ENCODE measurements around the gene PANX1.

Gene PANX1

GRCh38 chr11:94186342-94187203 lies 57.9 kb downstream of the PANX1 start:
- DNase-seq = no peak

GRCh38 chr11:94193288-94193687 lies 64.6 kb downstream of the PANX1 start:
- no peak for DNase-seq

- DNase-seq = no peak
Measured at GRCh38 chr11:94194712-94195111, 66.1 kb downstream of the PANX1 start.

GRCh38 chr11:94196363-94196762 lies 67.7 kb downstream of the PANX1 start:
- DNase-seq = no peak

- no peak for DNase-seq
Measured at GRCh38 chr11:94198718-94199117, 70.1 kb downstream of the PANX1 start.

- DNase-seq = no peak
Measured at GRCh38 chr11:94199136-94200130, 70.8 kb downstream of the PANX1 start.

GRCh38 chr11:94201004-94201465 lies 72.4 kb downstream of the PANX1 start:
- DNase-seq = no peak

GRCh38 chr11:94203070-94203469 lies 74.4 kb downstream of the PANX1 start:
- DNase-seq = no peak

- DNase-seq = no peak
Measured at GRCh38 chr11:94211261-94211830, 82.7 kb downstream of the PANX1 start.

- DNase-seq = no peak
Measured at GRCh38 chr11:94212898-94213297, 84.3 kb downstream of the PANX1 start.

- no peak for DNase-seq
Measured at GRCh38 chr11:94217705-94218104, 89.1 kb downstream of the PANX1 start.

- no peak for DNase-seq
Measured at GRCh38 chr11:94218372-94218771, 89.7 kb downstream of the PANX1 start.

GRCh38 chr11:94219771-94220170 lies 91.1 kb downstream of the PANX1 start:
- no peak for DNase-seq

- no peak for DNase-seq
Measured at GRCh38 chr11:94224078-94224477, 95.4 kb downstream of the PANX1 start.

All from NCI-H1092 (cell line).